Activated T-cell treated with anti-CD3 and anti-CD28 coated beads for 4 hours (primary cell): ENCODE data around the gene RARRES2.
A peak's percentile ranks its signal among the peaks of the same experiment; 100 is the strongest.

Experiments
- DNase-seq: peaks from one replicate; pipeline ENCODE4 v3.0.0-alpha.2; 2020

RARRES2 gene

DNA sequence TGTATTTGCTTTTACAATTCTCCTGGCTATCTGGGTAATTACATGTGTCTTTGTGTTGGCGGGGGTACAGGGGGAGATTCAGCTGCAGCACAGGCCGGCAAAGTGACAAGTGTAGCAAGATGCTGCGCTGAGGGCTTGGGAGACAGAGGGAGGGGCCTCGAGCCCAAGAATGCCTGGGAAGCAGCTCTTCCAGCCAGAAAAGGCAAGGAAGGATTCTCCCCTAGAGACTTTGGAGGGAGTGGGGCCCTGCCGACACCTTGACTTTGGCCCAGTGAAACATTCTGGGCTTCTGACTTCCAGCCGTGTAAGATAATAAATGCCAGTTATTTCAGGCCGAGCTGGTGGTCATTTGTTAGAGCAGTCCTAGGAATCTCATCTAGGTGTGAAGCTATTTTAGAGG is 20.0 kb upstream of the RARRES2 start:
- DNase-seq = no peak

DNA sequence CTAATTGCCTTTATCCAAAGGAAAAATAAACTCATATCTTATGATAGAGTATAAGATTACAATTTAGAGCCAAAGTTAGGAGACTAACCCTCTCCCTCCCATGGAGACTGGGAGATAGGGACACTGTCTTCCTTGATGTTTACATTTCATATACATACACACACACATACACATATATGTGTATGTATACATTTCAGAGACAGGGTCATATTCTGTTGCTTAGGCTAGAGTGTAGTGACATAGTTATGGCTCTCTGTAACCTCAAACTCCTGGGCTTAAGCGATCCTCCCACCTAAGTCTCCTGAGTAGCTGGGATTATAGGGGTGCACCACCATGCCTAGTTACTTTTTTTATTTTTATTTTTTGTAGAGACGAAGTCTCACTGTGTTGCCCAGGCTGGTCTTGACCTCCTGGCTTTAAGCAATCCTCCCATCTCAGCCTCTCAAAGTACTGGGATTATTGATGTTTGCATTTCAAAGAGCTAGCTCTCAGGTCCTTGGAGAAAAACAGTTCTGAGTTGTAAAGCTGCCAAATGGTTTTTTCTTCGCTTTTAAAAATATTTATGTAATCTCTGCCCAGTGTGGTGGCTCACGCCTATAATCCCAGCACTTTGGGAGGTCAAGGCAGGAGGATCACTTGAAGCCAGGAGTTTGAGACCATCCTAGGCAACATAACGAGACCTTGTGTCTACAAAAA is 19.1 kb upstream of the RARRES2 start:
- no peak for DNase-seq

DNA sequence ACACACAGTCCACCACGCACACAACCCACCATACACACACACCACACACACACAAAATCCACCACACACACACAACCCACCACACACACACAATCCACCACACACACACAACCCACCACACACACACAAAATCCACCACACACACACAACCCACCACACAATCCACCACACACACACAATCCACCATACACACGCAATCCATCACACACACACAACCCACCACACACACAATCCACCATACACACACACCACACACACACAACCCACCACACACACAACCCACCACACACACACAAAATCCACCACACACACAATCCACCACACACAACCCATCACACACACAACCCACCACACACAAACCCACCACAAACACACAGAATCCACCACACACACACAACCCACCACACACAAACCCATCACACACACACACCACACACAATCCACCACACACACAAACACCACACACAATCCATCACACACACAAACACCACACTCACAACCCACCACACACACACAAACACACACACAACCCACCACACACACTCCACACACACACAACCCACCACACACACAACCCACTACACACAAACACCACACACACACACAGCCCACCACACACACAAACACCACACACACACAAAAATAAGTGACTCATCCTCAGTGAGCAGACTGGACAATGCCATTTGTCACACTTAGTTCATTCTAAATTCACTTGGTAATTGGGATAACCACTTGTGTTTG is 18.4 kb upstream of the RARRES2 start:
- DNase-seq = no peak

DNA sequence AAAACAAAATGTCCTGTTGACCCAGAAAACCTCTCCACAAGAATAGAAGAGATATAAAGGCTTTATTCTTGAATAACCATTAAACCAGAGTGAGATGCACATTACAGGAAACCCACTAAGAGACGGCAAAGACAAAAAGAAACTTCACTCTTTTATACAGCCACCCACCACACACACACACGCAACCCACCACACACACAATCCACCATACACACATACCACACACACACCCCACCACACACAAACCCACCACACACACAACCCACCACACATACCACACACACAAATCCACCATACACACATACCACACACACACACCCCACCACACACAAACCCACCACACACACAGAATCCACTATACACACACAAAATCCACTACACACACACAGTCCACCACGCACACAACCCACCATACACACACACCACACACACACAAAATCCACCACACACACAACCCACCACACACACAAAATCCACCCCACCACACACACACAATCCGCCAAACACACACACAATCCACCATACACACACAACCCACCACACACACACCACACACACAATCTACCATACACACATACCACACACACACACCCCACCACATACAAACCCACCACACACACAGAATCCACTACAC is 17.7 kb upstream of the RARRES2 start:
- no peak for DNase-seq

DNA sequence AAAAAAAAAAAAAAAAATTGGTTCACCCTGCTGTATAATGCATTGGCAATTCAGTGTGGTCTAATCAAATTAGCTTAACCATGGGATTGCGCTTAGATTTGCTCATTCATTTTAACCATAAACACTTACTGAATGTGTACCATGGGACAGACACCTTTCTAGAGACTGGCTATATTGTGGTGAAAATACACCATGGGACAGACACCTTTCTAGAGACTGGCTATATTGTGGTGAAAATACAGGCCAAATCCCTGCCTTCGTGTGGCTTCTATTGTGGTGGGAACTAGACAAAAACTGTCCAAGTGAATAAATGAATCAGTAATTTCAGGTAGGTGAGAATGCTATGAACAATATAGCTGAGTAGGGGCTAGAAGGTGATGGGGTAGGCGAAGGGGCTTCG is 17.0 kb upstream of the RARRES2 start:
- DNase-seq = no peak

DNA sequence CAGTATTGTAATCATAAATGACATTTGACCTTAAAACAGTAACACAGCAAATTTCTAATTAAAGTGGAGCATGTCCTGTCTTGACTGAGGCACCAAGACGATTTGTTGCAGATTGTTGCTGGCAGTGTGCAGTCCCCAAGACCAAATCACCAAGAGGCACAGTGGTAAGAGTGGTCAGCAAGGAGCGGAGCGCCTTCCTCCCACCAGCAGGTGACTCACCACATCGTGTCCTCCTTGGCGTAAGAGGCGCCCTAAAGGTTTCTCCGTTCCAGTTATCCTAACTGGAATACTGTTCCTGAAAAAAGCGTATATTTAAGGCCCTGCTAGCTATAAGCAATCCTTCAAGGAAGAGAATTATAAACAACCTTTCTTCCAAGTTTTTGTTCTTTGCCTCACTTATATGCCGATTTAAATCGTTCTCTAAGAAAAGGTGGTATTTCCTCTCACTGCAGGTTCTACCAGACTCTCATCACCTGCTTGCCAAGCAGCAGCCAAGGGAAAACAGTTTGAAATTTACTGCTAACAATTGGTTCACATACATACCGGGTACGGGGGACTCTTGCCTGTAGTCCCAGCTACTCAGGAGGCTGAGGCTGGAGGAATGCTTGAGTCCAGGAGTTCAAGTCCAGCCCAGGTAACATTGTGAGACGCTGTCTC is 16.5 kb upstream of the RARRES2 start:
- DNase-seq = no peak

DNA sequence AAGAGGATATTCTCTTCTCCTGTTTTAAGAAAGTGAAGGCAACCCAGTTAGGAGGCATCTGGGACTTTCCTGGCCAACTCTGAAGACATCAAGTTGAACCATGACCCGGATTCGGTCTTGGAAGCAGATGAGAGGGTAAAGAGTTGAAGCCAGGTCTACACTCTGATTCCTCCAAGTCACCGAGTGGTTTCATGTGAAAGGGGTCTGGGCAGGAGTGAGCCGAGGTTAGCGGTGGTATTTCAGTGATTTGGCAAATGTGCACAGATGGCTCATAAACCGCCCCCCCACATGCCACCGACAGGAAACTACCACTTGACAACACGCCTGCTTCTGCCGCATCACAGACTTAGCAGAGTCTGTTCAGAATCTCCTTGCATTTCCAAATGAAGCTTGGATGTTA is 15.8 kb upstream of the RARRES2 start:
- DNase-seq = peak; percentile 55

DNA sequence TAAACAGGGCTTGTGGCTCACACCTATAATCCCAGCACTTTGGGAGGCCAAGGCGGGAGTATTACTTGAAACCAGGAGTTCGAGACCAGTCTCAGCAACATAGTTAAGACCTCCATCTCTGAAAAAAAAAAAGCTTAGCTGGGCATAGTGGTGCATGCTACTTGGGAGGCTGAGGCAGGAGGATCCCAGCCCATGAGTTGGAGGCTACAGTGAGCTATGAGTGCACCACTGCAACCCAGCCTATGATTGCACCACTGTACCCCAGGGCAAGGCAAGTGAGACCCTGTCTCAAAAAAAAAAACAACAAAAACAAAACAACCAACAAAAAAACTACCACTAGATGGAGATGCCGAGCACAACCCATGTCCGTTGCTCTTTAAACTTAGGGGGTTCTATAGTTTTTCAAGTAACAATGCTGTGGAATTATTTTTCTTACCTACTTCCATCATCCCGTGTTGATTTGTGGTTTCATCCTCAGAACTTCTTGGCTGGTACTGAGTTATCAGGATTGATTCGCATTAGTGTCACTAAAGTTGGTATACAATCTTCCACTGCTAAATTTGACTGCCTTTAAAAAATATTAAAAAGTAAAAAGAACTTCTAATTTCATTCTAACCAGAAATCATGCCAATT is 15.0 kb upstream of the RARRES2 start:
- no peak for DNase-seq

DNA sequence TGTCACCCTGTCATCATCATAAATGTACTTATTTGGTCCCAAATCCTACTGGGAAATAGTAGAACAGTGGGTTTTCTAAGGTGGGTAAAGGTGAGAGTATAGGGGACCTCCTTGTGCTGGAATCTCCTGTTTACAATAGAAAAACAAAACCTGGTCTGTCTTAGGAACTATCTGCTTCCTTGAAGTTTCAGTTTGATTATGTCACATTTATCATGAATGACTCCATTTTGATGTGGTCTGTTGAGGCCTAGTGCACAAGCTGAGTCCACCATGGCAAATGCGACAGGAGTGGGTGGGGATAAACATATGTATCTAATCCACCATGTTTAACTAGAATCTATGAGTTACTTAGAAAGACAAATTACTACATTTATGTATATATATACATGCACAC is 14.2 kb upstream of the RARRES2 start:
- DNase-seq = no peak

DNA sequence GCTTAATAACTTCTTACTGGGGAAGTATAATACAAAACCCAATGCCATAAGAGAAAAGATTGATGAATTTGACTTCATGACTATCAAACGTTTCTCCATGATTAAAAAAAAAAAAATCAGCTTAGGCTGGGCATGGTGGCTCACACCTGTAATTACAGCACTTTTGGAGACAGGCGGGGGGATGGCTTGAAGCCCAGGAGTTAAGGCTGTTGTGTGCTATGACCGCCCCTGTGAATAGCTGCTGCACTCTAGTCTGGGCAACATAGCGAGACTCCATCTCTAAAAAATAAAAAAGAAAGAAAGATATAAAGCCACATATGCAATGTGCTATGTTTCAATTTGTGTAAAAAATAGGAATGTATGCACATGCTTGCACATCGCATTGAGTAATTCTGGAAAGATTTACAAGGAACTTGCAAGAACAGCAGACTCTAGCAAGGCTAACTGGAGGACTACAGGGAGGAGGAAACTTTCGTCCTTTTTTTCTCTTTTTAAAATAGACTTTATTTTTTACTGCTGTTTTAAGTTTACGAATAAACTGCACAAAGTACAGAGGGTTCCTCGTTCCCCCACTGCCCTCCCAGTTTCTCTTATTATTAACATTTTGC is 10.3 kb upstream of the RARRES2 start:
- DNase-seq = no peak

DNA sequence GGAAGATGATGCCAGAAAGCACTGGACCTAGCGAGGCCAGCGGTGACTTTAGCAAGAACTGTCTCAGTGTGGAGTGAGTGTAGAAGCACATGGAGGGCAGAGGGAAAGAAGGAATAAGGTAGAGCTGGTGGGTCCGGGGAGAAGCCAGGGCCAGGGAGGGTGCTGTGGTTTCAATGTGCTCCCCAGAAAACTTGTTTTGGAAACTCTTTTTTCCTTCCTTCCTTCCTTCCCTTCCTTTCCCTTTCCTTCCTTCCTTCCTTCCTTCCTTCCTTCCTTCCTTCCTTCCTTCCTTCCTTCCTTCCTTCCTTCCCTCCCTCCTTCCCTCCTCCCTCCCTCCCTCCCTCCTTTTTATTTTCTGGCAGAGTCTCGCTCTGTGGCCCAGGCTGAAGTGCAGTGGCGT is 5.5 kb upstream of the RARRES2 start:
- no peak for DNase-seq

DNA sequence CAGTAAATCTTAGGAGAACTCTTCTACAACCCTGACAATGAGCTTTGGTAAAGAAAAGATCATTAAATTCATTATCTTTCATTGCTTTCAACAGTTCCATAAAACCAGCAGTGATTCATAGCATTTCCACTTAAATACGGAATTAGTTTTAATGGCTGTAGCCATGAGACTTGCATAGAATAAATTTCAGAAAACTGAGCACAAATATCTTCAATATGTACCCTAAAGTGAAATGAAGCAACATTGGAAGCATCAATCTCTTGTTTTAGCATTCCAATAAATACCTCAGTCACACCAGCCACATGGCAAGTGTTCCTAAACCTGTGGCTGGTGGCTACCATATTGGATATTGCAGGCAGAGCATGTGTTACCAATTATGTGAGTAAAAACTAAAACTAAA is 3.6 kb upstream of the RARRES2 start:
- DNase-seq = no peak

DNA sequence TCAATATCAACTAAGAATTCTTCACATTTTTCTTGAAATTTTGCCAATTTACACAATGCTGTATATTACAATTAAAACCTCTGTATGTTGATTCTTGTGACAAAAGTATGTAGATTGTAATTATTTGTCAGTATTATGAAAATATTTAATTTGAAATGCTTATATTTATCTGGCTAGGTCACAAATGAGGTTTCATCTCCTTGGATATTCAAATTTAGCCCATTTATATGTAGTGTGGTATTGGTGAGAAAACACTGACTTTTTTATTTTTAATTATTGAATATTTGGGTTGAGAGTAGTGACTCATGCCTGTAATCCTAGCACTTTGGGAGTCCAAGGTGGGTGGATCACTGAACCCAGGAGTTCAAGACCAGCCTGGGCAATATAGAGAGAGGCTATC is 2.9 kb upstream of the RARRES2 start:
- no peak for DNase-seq

DNA sequence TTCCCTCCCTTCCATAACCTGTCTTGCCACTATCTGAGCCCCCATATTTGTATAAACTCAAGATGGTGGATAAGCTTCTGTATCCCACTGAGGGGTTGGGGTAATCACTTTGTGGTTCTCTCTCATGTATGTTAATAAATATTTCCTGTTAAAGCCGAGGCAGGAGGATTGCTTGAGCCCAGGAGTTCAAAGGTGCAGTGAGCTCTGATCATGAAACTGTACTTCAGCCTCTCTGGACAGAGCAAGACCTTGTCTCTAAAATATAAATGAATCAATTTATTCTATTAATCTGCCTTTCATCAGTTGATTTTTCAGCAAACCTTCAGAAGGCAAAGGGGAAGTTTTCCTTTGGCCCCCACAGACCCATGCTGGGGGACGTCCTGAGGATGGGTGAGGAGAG is 1.8 kb upstream of the RARRES2 start:
- DNase-seq = no peak

DNA sequence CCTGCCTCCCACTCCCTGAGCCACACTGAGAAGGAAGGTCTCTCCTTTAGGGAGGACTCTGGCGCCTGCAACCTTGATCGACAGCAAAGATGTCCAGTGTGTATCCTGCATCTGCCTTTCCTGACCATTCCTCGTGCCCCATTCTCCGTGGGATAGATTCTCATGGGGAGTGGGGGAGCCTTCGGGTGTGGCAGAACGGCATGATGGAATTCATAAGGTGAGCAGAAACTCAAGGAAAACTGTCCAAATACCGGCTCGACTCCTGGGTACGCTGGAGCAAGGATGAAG is 636 bp upstream of the RARRES2 start:
- DNase-seq = no peak

DNA sequence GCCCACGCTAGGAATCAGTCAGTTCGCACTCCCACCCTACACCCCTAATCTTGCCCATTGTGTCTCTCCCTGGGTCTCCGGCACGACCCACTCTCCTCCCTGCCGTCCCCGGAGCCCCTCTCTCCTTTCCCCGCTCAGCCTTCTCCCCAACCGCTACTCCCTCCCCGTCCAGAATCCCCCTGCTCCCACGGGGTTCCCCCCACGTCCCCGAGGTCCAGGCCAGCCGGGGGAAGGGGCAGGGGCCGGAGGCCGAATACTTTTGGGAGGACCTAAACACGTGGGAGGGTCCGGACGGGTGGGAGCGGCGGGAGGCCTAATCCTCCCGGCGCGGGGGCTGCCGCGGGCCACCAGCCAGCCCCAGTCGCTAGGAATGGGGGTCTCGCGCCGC is 560 bp downstream of the RARRES2 start:
- DNase-seq = no peak

DNA sequence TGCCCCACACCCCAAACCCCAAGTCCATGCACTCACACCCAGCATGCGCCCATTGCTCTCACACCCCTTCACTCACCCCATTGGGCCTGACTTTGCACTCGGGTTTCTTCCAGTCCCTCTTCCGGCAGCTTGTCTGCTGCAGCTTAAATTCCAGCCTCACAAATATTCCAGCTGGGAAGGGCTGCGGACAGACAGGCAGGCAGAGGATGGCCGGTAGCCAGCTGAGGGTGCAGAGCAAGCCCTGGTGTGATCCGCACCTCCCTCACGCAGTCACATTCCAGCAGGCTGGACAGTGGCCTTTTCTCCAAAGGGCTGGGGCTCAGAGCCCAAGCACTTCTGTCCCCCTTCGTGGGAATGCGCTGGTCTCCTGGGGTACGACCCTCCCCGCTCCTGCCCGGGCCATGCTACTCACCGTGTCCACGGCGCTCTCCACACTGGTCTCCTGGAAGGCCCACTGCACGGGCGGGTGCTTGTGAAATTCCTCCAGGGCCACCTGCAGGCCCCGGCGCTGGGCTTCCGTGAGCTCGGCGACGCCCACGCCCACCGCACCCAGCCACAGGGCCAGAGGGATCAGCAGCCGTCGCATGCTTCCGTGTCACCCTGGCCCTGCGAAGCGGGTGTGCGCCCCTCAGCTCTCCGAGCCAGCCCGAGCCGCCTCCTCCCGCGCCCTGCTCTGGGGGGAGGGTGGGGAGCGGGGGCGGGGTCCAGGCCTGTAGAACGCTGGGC is 1.2 kb downstream of the RARRES2 start:
- no peak for DNase-seq

DNA sequence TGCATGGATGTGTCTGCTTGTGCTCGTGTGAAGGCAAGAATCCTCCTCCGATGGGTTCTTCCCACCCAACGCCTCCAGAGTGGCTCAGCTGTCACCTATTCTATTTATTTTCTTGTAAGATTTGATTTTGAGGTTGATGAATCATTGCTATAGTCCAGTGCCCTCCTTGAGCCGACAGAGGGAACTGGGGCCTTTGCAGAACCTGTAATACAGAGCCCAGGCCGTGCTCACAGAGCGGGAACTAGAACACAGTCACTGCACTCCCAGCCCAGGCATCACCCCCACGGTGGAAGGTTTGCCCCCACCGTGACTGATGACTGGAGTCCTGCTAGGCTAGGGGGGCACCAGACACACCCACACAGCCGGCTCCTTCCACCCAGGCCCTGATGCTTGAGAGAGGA is 2.0 kb downstream of the RARRES2 start:
- DNase-seq = no peak

DNA sequence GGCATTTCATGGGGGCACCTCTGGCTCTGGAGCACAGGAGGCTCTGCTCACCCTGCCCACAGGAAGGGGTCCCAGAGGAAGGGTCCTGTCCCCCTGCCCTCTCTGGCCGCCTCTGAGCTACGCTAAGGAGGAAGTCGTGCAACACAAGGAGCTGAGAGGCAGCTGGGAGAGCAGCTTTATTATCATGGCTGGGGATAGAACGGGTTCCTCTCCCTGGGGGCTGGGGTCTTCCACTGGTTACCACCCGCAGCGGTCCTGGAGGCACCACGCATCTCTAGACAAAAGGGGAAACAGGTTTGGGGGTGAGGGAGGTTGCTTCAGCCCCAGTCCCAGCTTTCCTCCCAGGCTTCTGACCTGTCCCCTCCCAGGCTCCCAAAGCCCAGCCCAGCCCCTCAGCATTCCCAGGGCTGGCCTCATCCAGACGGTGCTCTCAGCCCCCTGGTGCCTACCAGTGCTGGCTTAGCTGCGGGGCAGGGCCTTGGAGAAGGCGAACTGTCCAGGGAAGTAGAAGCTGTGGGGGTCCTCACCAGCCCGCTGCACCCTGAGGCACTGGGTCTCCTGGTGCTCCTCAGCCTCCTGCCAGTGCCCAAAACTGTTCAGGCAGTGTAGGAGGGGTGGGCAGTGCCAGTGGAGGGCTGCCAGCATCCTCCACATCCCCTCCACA is 3.1 kb downstream of the RARRES2 start:
- no peak for DNase-seq

DNA sequence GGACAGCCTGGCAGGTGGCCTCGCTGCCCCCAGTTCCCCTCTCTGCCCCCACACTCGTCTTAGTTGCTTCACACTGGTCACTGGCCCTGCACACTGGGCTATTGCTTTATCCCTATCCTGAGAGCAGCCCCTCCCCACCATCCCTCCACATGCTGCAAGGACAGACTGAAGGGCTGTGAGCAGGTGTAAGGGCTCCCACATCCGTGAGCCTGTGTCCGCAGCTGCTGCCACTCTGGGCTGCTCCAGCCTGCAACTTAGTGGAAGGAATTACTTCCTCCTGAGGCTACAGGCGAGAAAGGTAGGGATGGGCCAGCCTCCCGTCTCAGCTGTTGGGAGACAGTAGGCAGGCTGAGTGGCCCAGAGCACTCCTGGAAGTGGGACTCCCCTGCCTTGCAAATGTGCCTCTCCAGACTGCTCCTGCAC is 3.8 kb downstream of the RARRES2 start:
- no peak for DNase-seq

DNA sequence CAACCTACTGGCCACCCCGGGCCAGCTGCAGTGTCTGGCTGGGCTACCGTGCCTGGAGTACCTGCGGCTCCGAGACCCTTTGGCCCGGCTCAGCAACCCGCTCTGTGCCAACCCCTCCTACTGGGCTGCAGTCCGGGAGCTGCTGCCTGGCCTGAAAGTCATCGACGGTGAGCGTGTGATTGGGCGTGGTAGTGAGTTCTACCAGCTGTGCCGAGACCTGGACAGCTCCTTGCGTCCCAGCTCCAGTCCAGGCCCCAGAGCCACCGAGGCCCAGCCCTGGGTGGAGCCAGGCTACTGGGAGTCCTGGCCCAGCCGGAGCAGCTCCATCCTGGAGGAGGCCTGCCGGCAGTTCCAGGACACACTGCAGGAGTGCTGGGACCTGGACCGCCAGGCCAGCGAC is 4.2 kb downstream of the RARRES2 start:
- no peak for DNase-seq

DNA sequence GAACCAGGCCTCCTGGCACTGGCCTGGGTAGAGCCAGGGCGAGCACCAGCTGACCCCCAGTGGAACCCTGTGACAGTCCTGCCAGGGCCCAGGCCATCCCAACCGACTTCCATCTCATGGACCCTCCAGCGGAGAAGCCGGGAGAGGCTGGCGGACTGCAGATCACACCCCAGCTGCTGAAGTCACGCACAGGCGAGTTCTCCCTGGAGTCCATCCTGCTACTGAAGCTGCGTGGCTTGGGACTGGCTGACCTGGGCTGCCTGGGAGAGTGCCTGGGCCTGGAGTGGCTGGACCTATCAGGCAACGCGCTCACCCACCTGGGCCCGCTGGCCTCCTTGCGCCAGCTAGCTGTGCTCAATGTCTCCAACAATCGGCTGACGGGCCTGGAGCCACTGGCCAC is 4.7 kb downstream of the RARRES2 start:
- no peak for DNase-seq
